Measurements from ENCODE around the gene HES1. TPM values are rescaled to one million over a fixed set of nuclear protein-coding genes. Genes with fewer than 3 reads are reported as not detected.

Gene HES1
- total RNA-seq, 1 experiment from 2014 or later = 34.6 TPM

DNA sequence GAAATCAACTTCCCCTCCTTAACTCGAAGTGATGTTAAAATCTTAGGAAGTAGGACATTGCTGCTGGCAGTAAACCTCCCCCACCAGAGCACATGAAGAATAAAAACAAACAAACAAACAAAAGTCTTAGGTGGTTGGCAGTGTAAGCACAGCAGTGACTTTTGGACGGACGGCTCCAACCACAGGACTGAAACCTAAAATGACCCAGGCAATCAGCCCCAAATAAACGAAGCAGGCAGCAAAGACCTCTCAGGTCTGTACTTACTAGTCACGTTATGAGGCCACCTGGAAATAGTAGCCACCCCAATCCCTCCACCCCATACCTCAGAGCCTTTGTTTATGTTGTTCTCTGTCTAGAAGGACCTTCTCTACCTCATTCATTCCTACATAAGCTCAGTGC lies 33.5 kb upstream of the HES1 start:
- Mint-ChIP-seq H3K27ac (ENCODE audit: low read depth, unreplicated experiment) (no peak overlapping the region), H3K36me3 (ENCODE audit: insufficient read depth, unreplicated experiment) (no peaks in the 10 kb centered on the region), H3K27me3 (ENCODE audit: insufficient read depth, unreplicated experiment) (peaks cover 11% of the 10 kb centered on the region), H3K9me3 (ENCODE audit: unreplicated experiment) (no peaks in the 10 kb centered on the region), H3K4me3 (ENCODE audit: unreplicated experiment) (no peak overlapping the region), H3K4me1 (ENCODE audit: insufficient read depth, unreplicated experiment) (peaks cover 5% of the 10 kb centered on the region)
- intact Hi-C loops (cut with micrococcal nuclease) = no loop called here
- BruUV-seq (replicated peaks) = no TSS peak
- TF ChIP-seq, protein P1, sequence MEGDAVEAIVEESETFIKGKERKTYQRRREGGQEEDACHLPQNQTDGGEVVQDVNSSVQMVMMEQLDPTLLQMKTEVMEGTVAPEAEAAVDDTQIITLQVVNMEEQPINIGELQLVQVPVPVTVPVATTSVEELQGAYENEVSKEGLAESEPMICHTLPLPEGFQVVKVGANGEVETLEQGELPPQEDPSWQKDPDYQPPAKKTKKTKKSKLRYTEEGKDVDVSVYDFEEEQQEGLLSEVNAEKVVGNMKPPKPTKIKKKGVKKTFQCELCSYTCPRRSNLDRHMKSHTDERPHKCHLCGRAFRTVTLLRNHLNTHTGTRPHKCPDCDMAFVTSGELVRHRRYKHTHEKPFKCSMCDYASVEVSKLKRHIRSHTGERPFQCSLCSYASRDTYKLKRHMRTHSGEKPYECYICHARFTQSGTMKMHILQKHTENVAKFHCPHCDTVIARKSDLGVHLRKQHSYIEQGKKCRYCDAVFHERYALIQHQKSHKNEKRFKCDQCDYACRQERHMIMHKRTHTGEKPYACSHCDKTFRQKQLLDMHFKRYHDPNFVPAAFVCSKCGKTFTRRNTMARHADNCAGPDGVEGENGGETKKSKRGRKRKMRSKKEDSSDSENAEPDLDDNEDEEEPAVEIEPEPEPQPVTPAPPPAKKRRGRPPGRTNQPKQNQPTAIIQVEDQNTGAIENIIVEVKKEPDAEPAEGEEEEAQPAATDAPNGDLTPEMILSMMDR (IDR thresholded peaks at IDR 0.05; ENCODE audit: unreplicated experiment) = no peak
- ChIA-PET POLR2A (interaction anchor here (0.7 kb wide), 1 partner anchor 245 kb away, joined by 4 read pairs; no protein-coding TSS in a partner anchor), CTCF (no interaction called here)
- no peak for DNase-seq (ENCODE audit: unreplicated experiment)

DNA sequence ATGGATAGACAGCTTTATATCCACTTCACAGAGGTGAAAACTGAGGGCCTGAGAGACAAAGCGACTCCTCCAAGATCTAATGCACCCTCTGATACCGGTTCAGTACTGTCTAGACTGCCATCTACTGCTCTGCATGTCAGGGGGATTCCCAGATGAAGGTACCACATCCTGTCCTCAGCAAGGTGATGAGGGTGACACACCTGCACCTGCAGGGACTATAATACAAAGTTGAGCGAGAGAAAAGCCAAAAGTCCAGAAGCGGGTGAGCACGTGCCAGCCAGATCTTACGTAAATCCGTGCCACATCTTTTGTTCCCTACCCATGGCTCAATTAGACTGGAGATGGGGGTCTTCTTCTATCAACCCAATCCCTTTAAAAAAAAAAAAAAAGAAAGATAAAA lies 32.4 kb upstream of the HES1 start:
- Mint-ChIP-seq H3K4me3 (ENCODE audit: unreplicated experiment) (no peak overlapping the region), H3K4me1 (ENCODE audit: insufficient read depth, unreplicated experiment) (peaks cover 5% of the 10 kb centered on the region), H3K27ac (ENCODE audit: low read depth, unreplicated experiment) (no peak overlapping the region), H3K9me3 (ENCODE audit: unreplicated experiment) (no peaks in the 10 kb centered on the region), H3K27me3 (ENCODE audit: insufficient read depth, unreplicated experiment) (peaks cover 11% of the 10 kb centered on the region), H3K36me3 (ENCODE audit: insufficient read depth, unreplicated experiment) (no peaks in the 10 kb centered on the region)
- ChIA-PET POLR2A (no interaction called here), CTCF (no interaction called here)
- DNase-seq (ENCODE audit: unreplicated experiment) = no peak
- TF ChIP-seq, protein P1 (IDR thresholded peaks at IDR 0.05; ENCODE audit: unreplicated experiment) = no peak
- no TSS peak for BruUV-seq (replicated peaks)
- intact Hi-C loops (cut with micrococcal nuclease) = no loop called here

DNA sequence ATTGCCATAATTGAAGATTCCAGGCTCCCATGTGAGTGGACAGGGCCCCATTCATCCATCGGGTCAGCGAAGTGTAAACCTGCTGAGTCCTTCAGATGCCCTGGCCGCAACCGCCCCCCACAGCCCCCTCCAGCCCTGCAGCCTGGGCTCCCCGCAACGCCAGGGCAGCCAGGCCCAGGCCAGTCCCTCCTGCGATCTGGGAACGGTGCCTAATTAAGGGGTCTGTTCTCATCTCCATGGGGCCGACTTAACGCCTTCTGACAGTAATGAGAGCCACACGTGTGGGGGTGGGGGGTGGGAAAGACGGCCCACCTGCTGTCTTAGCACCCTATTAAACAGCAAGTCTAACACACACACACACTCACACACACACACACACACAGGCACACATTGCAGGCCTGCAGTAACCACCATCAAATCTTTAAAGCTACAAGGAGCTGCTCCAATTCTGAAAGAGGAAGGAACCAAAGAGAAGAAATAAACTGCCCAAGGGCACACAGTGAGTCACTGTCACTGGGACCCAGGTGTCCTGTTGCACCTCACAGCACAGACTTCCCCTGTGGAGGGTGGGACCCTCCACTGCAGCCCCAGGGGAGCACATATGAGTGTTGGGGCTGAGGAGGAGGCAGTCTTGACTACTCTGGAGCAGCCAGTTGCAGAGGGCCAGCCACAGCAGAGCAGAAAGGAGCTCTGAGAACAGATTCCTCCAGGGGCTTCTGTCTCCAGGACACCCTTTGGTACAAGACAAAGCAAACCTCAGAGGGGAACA lies 31.8 kb upstream of the HES1 start:
- CTCF ChIA-PET = no interaction called here
- intact Hi-C loops (cut with micrococcal nuclease) = no loop called here

DNA sequence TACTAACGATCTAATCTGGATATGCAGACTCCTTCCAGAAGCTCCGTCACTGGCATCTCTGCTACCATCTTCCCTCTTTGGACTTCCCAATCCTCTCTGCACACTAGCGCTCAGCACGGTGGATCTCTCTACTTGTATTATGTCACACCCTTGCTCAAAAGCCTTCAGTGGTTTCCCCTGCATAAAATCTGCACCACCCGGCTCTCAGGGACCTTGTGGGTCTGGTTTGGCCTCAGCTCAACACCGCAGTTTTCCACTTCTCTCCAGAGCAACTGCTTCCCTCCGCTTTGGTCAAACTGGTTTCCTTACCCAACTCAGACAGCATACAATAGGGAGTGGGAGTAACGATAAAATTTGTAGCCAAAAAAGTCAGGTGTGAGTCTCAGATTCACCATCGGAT lies 30.7 kb upstream of the HES1 start:
- Mint-ChIP-seq H3K27me3 (ENCODE audit: insufficient read depth, unreplicated experiment) (peaks cover 8% of the 10 kb centered on the region), H3K4me3 (ENCODE audit: unreplicated experiment) (no peak overlapping the region), H3K36me3 (ENCODE audit: insufficient read depth, unreplicated experiment) (no peaks in the 10 kb centered on the region), H3K9me3 (ENCODE audit: unreplicated experiment) (no peaks in the 10 kb centered on the region), H3K27ac (ENCODE audit: low read depth, unreplicated experiment) (no peak overlapping the region), H3K4me1 (ENCODE audit: insufficient read depth, unreplicated experiment) (peaks cover 5% of the 10 kb centered on the region)
- ChIA-PET CTCF (interaction anchor here (0.7 kb wide), 1 partner anchor 16 kb away, joined by 3 read pairs; no protein-coding TSS in a partner anchor), POLR2A (no interaction called here)
- no TSS peak for BruUV-seq (replicated peaks)
- DNase-seq (ENCODE audit: unreplicated experiment) = no peak
- intact Hi-C loops (cut with micrococcal nuclease) = no loop called here
- TF ChIP-seq, protein P1 (IDR thresholded peaks at IDR 0.05; ENCODE audit: unreplicated experiment) = no peak

More for the DNA sequence above, 31.8 kb upstream of the HES1 start:
- no peak for DNase-seq (ENCODE audit: unreplicated experiment)
- Mint-ChIP-seq H3K27ac (ENCODE audit: low read depth, unreplicated experiment) (no peak overlapping the region), H3K27me3 (ENCODE audit: insufficient read depth, unreplicated experiment) (peaks cover 11% of the 10 kb centered on the region), H3K4me3 (ENCODE audit: unreplicated experiment) (no peak overlapping the region), H3K36me3 (ENCODE audit: insufficient read depth, unreplicated experiment) (no peaks in the 10 kb centered on the region), H3K9me3 (ENCODE audit: unreplicated experiment) (no peaks in the 10 kb centered on the region), H3K4me1 (ENCODE audit: insufficient read depth, unreplicated experiment) (peaks cover 5% of the 10 kb centered on the region)
- TF ChIP-seq, protein P1 (IDR thresholded peaks at IDR 0.05; ENCODE audit: unreplicated experiment) = no peak
- BruUV-seq (replicated peaks) = no TSS peak
- POLR2A ChIA-PET = interaction anchor here (0.6 to 0.7 kb wide), 2 partner anchors 33 to 263 kb away, joined by 3 to 5 read pairs; no protein-coding TSS in a partner anchor

Measured in MCF 10A (cell line).